Activated naive CD4-positive, alpha-beta T cell treated with anti-CD3 and anti-CD28 coated beads, Interleukin-2, amount 50 U/mL, for 16 hours (primary cell): ENCODE measurements around the gene FAM20B.
"Not testable (repeated sequence)": the region's sequence is repeated elsewhere in the genome, so short reads cannot be mapped to it uniquely, and the experiment has no call there.

Experiments
- DNase-seq: peaks from one replicate; pipeline ENCODE4 v3.0.0-alpha.2; 2020

FAM20B gene, protein sequence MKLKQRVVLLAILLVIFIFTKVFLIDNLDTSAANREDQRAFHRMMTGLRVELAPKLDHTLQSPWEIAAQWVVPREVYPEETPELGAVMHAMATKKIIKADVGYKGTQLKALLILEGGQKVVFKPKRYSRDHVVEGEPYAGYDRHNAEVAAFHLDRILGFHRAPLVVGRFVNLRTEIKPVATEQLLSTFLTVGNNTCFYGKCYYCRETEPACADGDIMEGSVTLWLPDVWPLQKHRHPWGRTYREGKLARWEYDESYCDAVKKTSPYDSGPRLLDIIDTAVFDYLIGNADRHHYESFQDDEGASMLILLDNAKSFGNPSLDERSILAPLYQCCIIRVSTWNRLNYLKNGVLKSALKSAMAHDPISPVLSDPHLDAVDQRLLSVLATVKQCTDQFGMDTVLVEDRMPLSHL

GRCh38 chr1:179025125-179025974 lies at the start of gene FAM20B:
Gene FAM20B, plus strand, starts transcription at chr1:179025894. Its CDS starts 17,954 bp downstream, at chr1:179043848.
- peak; percentile 93 for DNase-seq

- no peak for DNase-seq
These were observed 49.2 kb upstream of the FAM20B start for GRCh38 chr1:178976541-178976940.

- no peak for DNase-seq
These were observed 39.5 kb upstream of the FAM20B start for GRCh38 chr1:178986204-178986603.

DNA sequence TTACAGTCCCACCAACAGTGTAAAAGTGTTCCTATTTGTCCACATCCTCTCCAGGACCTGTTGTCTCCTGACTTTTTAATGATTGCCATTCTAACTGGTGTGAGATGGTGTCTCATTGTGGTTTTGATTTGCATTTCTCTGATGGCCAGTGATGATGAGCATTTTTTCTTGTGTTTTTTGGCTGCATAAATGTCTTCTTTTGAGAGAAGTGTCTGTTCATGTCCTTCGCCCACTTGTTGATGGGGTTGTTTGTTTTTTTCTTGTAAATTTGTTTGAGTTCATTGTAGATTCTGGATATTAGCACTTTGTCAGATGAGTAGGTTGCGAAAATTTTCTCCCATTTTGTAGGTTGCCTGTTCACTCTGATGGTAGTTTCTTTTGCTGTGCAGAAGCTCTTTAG lies 37.5 kb upstream of the FAM20B start:
- DNase-seq: not testable (repeated sequence)

DNA sequence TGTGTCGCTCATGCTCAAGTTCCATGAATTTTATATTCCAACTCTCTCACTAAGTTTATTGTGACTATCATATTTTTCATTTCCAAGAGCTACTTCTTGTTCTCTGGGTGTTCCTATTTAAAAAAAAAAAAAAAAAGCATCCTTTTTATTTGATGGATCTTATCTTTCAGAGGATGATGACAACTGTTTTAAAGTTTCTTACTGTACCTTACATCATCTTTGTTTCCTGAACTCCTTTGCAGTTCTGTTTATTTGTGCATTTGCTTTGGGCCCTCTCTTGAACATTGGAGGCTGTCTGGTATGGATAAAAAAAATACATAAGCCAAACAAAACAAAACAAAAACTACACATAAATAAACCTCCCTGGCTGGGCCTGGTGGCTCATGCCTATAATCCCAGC lies 32.1 kb upstream of the FAM20B start:
- no peak for DNase-seq

GRCh38 chr1:178997428-178997827 lies 28.3 kb upstream of the FAM20B start:
- no peak for DNase-seq

- DNase-seq: no peak
These were observed 27.4 kb upstream of the FAM20B start for GRCh38 chr1:178998295-178998694.

- DNase-seq: no peak
These were observed 26.6 kb upstream of the FAM20B start for GRCh38 chr1:178999061-178999460.

GRCh38 chr1:179001451-179001850 lies 24.2 kb upstream of the FAM20B start:
- DNase-seq: no peak

- not testable (repeated sequence) for DNase-seq
These were observed 23.6 kb upstream of the FAM20B start for GRCh38 chr1:179002064-179002463.

DNA sequence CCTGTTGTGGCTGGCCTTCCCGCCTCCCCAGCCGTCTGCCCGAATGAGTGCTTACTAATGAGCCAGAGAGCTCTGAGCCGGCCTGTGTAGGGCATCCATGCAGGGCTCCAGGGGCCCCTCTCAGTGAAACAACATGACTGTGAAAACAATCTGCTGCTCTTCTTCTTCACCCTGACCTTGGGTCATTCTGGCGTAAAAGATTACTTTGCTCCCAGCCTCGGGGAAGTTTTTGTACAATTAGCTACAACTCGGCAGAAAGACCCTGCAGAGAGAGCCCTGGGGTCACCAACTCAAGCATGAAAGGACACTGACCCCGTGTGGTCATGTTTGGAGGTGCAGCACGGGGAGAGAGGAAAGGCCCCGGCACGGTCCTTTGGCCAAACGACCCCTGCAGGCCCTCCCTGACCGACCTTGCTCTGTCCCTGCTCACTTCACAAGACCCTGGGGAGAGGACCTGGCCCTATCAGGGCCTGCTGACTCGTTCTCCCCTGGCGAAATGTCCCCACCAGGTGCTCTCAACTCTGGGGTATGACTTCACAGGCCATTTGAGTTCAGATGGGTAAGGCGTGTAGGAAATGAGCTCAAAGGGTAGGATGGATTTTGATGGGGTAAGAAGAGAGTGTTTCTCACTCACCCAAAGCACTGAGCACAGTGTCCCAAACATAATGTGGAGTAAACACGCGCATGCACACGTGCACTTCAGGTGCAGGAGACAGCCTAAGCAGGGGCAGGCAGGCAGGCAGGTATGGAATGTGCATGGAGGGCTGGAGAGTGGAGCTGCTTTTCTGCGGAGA lies 22.9 kb upstream of the FAM20B start:
- DNase-seq: peak; percentile 72

- DNase-seq: no peak
These were observed 22.1 kb upstream of the FAM20B start for GRCh38 chr1:179003512-179004066.

DNA sequence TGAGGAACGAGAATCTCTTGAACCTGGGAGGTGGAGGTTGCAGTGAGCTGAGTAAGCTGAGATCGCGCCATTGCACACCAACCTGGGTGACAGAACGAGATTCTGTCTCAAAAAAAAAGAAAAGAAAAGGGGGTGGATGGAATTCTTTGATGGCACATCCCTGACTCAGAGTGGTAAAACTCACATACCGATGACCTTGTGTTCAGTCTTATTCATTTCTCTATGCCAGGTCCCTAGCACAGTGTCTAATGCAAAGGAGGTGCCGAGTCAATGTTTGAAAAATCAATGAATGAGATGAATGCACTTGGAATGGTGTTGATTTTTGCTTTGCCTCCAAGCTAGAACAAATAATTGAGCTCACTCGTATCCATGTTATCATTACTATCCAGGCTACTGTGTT lies 18.5 kb upstream of the FAM20B start:
- DNase-seq: no peak

DNA sequence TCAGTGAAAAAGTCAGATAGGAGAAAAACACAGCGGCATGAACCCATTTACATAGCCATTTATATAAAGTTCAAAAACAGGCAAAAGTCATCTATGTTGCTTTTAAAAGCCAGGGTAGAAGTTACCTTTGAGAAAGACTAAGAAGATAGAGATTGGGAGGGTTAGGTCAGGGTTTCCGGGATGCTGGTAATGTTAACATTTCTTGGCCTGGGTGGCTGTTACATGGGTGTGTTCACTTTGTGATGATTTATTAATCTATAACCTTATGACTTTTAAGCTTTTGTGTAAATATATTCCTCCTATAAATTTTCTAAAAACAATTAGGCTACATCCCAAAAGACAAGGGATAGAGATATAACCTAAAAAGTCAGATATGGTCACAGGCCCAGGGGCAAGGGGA lies 15.0 kb upstream of the FAM20B start:
- no peak for DNase-seq

- no peak for DNase-seq
These were observed 13.7 kb upstream of the FAM20B start for GRCh38 chr1:179012038-179012437.

DNA sequence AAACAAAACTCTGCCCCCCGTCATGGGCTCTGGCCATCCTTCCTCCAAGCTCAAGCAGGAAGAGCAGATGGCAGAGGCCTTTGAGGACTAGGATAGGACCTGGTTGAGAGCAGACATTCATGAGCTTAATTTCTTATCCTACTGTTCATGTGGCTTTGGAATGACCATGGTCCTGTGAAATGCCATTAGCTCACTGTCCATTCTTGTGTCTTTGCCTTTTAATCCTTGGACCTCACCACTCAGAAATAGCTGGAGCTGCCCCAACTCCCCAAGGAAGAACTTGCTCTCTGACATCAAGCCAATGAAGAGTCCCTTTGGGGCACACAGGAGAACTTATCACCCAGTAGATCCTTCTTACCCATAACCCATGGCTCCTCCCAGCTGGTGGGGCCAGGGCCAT lies 11.6 kb upstream of the FAM20B start:
- DNase-seq: no peak

DNA sequence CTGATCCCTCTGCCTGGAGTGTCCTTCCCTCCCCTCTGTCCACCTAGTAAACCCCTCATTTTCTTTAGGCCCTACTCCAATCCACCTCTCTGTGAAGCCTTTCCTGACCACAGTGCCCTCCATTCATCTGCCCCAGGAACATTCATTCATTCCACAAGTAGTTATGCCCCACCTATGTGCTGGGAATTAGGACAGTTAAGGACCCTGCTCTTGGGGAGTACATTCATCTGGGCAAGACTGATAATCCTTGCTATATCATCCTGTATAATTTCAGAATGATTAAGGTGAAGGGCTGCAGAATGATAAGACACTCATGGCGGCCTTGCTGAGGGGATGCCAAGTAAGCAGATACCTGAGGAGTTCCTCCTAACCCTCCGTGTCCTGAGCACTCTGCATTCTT lies 10.3 kb upstream of the FAM20B start:
- no peak for DNase-seq

DNA sequence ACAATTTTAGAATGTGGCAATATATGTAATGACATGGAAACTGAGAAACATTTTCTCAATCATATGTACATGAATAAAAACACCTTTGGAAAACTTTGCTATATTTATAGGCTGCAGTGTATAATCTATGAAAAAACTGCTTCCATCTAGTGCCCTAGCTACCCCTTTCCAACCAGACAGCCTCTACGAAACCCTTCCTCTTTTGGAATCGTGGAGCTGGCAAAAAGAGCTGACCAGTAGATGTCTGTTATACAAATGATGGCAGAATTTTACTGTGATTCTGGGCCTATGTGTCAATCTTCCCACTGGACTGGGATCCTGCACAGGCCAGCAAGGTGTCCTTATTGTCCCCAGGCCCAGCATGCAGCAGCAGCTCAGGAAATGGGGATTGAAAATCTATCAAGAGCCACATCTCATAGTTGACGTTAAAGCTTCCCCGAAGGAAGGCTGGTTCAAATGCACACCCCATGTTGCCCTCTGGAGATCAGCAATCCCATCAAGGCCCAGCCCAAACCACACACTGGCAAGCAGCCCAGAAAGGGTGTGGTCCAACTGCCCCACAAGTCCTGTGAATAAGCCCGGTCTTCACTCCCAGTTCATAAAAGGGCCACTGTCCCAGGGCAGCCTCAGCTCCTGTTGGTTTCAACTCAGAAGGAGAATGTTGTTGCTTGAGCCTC lies 8.8 kb upstream of the FAM20B start:
- DNase-seq: no peak

GRCh38 chr1:179017383-179018326 lies 8.0 kb upstream of the FAM20B start:
- DNase-seq: no peak

- no peak for DNase-seq
These were observed 3.8 kb upstream of the FAM20B start for GRCh38 chr1:179021873-179022272.
